Tibial nerve (tissue), 4 donors: ENCODE data around the gene HSD11B1. TPM values are rescaled to one million over a fixed set of nuclear protein-coding genes. Genes with fewer than 3 reads are reported as not detected.

Experiments used
- DNase-seq, 2 donors: peaks; one replicate each; pipeline ENCODE4 v3.0.0-alpha.2; 2019; ENCODE audit warnings: low spot score in 2 of 2
- H3K27ac ChIP-seq, 4 donors: fragments of 200-600 bp; sonication (generic) in 3 of 4; one replicate each; pipeline ENCODE4 v1.5.1; 2017 to 2019; ENCODE audit warnings: mild to moderate bottlenecking in 1 of 4
- H3K27me3 ChIP-seq, 2 donors: fragments of 200-600 bp; sonication (generic) in 1 of 2; one replicate each; pipeline versions ENCODE4 v1.5.1 to v1.6.0; 2017 to 2019
- H3K36me3 ChIP-seq, 3 donors: fragments of 200-600 bp; sonication (generic); one replicate each; pipeline ENCODE4 v1.5.1; 2018 to 2019
- H3K4me1 ChIP-seq, 4 donors: fragments of 200-600 bp; sonication (generic) in 3 of 4; one replicate each; pipeline ENCODE4 v1.5.1; 2017 to 2019
- H3K4me3 ChIP-seq, 4 donors: fragments of 200-600 bp; sonication (generic) in 3 of 4; one replicate each; pipeline ENCODE4 v1.5.1; 2017 to 2019; ENCODE audit warnings: mild to moderate bottlenecking in 1 of 4, moderate library complexity in 1 of 4
- H3K9me3 ChIP-seq, 4 donors: fragments of 200-600 bp; sonication (generic) in 3 of 4; one replicate each; pipeline ENCODE4 v1.5.1; 2017 to 2019
- EP300 ChIP-seq, 2 donors: sonication (generic); formaldehyde crosslinking; IDR thresholded peaks; one replicate each; pipeline ENCODE4 v1.6.1; 2017; ENCODE audit warnings: antibody characterized with exemption in 2 of 2, mild to moderate bottlenecking in 1 of 2
- POLR2A ChIP-seq, 2 donors: fragments of 450-650 bp; IDR thresholded peaks; one replicate each; pipeline ENCODE4 v1.6.1; 2017; ENCODE audit warnings: antibody characterized with exemption in 2 of 2, mild to moderate bottlenecking in 2 of 2, moderate library complexity in 2 of 2
- WGBS, 2 donors: methylation state at CpG; one replicate each; pipeline ENCODE4 v1.1.5; 2018; 5-methylcytosine and 5-hydroxymethylcytosine counted together
- total RNA-seq, 4 donors: library from RNA; depleted of rRNA; stranded (reverse); fragments of >200 nt; gene quantifications; one replicate each; pipeline ENCODE4 v1.1.0, GENCODE V29; 2016
- TF ChIP-seq, protein P1 (sequence below), 5 experiments: fragments of 200-600 bp in 3 of 5; fragments of 450-650 bp in 2 of 5; sonication (generic) in 3 of 5; IDR thresholded peaks; one replicate each; pipeline ENCODE4 v1.5.1; 2016 to 2019; ENCODE audit warnings: antibody characterized with exemption in 5 of 5, mild to moderate bottlenecking in 3 of 5, moderate library complexity in 2 of 5

HSD11B1 gene
- total RNA-seq, 4 donors from 2014 or later, result 7.1 to 92.2 (median 19.7) TPM

DNA sequence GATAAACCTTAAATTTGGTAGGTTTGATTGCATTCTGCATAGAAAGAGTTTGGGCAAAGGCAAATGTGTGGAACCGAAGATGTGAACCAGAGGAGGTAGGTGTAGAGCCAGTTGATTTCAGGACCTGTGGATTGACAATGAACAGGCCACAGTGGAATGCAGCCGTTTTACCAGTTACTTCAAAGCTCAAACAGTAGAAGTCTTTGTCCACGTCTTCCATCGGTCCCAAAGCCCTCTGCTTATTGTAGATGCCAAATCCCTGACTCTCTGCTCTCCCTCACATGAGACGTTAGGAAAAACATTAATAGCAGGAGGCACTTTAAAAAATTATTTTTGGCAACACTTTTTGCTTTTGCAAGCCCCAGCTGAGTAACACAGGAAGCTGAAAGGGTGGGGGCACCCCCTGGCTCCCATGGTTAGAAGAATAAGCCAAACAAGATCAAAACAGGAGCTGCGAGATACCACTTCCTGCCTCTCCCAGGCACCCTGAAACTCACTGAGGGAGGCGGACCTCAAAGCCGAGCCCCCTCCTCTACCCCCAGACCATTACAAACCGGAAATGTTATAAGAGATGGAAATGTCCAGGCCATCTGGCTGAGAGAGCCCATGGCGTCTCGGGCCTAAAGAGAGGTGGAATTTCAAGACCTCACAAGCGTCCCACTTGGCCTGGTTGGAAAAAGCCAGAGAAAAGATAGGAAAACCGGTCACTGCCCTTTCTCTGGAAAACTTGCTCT is 64.7 kb downstream of the HSD11B1 start:
- WGBS, 2 donors, result 18 to 20% methylated on average over 13 of the region's 13 CpGs
- H3K27ac ChIP-seq, result peak overlapping the region in 3 of 4 donors; percentile 72 to 85 (median 76)
- DNase-seq, result peak; percentile 46 to 64
- H3K9me3 ChIP-seq, result no peaks in the 10 kb centered on the region
- peaks cover 0 to 27% (median 25%) of the 10 kb centered on the region in 4 donors for H3K4me1 ChIP-seq
- peak overlapping the region in 2 of 4 donors; percentile 4 to 41 for H3K4me3 ChIP-seq
- no peaks in the 10 kb centered on the region for H3K27me3 ChIP-seq
- TF ChIP-seq, protein P1, sequence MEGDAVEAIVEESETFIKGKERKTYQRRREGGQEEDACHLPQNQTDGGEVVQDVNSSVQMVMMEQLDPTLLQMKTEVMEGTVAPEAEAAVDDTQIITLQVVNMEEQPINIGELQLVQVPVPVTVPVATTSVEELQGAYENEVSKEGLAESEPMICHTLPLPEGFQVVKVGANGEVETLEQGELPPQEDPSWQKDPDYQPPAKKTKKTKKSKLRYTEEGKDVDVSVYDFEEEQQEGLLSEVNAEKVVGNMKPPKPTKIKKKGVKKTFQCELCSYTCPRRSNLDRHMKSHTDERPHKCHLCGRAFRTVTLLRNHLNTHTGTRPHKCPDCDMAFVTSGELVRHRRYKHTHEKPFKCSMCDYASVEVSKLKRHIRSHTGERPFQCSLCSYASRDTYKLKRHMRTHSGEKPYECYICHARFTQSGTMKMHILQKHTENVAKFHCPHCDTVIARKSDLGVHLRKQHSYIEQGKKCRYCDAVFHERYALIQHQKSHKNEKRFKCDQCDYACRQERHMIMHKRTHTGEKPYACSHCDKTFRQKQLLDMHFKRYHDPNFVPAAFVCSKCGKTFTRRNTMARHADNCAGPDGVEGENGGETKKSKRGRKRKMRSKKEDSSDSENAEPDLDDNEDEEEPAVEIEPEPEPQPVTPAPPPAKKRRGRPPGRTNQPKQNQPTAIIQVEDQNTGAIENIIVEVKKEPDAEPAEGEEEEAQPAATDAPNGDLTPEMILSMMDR (IDR thresholded peaks at IDR 0.05), result no peak
- TF ChIP-seq EP300 (IDR thresholded peaks at IDR 0.05), result peak in 1 of 2 donors; percentile 71
- H3K36me3 ChIP-seq, result no peaks in the 10 kb centered on the region

DNA sequence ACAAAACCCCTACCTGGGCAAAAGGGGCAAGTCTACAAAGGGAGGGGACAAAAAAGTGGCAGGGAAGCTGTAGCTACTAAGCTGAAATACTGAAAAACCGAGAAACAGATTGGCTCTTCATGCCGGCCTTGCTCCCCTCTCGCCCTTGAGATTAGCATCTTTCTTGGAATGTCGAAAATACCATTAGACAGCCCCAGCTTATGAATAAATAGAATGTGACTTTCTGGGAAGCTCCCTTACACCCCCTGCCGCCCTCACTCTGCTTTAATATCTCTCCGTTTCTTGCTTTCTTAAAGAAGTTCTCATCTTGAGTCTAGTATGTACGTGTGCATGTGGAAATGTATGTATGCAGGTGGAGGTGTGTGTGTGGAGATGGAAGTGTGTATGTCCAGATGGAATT is 65.3 kb downstream of the HSD11B1 start:
- Histone ChIP-seq H3K27me3 (no peaks in the 10 kb centered on the region), H3K36me3 (no peaks in the 10 kb centered on the region), H3K4me3 (peak overlapping the region in 1 of 4 donors; percentile 41), H3K27ac (peak overlapping the region in 3 of 4 donors; percentile 72 to 85 (median 76)), H3K4me1 (peaks cover 0 to 27% (median 26%) of the 10 kb centered on the region in 4 donors), H3K9me3 (no peaks in the 10 kb centered on the region)
- no peak for DNase-seq
- 44 to 52% methylated on average over 7 of the region's 7 CpGs for WGBS, 2 donors
- TF ChIP-seq, protein P1 (IDR thresholded peaks at IDR 0.05), result no peak
- TF ChIP-seq POLR2A (IDR thresholded peaks at IDR 0.05), result no peak
- no peak for TF ChIP-seq EP300 (IDR thresholded peaks at IDR 0.05)

- no peak for DNase-seq
- TF ChIP-seq EP300 (IDR thresholded peaks at IDR 0.05) (no peak), POLR2A (IDR thresholded peaks at IDR 0.05) (no peak)
- TF ChIP-seq, protein P1 (IDR thresholded peaks at IDR 0.05), result no peak
- no peaks in the 10 kb centered on the region for H3K36me3 ChIP-seq
- no peak overlapping the region for H3K27ac ChIP-seq
- WGBS, 2 donors, result 93 to 94% methylated on average over 17 of the region's 17 CpGs
- peak overlapping the region in 1 of 4 donors; percentile 41 for H3K4me3 ChIP-seq
- H3K9me3 ChIP-seq, result no peaks in the 10 kb centered on the region
- H3K27me3 ChIP-seq, result no peaks in the 10 kb centered on the region
- H3K4me1 ChIP-seq, result peaks cover 0 to 31% (median 26%) of the 10 kb centered on the region in 4 donors
Measured at GRCh38 chr1:209770636-209771415, 66.2 kb downstream of the HSD11B1 start.

GRCh38 chr1:209772126-209772525 is 67.5 kb downstream of the HSD11B1 start:
- WGBS, 2 donors, result 51% methylated on average over 6 of the region's 6 CpGs
- peaks cover 0 to 27% (median 26%) of the 10 kb centered on the region in 4 donors for H3K4me1 ChIP-seq
- DNase-seq, result no peak
- no peaks in the 10 kb centered on the region for H3K27me3 ChIP-seq
- TF ChIP-seq POLR2A (IDR thresholded peaks at IDR 0.05) (no peak), EP300 (IDR thresholded peaks at IDR 0.05) (no peak)
- TF ChIP-seq, protein P1 (IDR thresholded peaks at IDR 0.05), result no peak
- H3K4me3 ChIP-seq, result no peak overlapping the region
- no peak overlapping the region for H3K27ac ChIP-seq
- H3K36me3 ChIP-seq, result no peaks in the 10 kb centered on the region
- no peaks in the 10 kb centered on the region for H3K9me3 ChIP-seq

DNA sequence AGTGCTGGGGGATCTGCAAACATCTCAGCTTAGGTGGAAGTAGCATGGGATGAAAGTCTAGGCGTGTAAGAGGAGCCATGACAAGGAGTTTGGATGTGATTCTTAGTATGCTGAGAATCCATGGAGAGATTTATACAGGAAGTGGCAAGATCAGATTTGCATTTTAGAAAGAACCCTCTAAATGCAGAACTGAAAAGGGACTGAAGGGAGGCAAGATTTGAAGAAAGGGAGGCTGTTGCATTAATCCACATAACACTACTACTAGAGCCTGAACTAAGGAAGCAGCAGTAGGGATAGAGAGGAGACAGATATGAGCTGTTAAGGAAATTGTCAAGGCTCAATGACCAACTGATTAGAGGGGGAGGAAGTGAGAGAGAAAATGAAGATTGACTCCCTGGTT is 69.9 kb downstream of the HSD11B1 start:
- Histone ChIP-seq H3K27ac (no peak overlapping the region), H3K4me3 (no peak overlapping the region), H3K9me3 (no peaks in the 10 kb centered on the region), H3K36me3 (peaks cover 0 to 9% (median 0%) of the 10 kb centered on the region in 3 donors), H3K4me1 (peaks cover 0 to 16% (median 11%) of the 10 kb centered on the region in 4 donors), H3K27me3 (no peaks in the 10 kb centered on the region)
- DNase-seq, result no peak
- TF ChIP-seq, protein P1 (IDR thresholded peaks at IDR 0.05), result no peak
- 81 to 86% methylated on average over 1 of the region's 1 CpG for WGBS, 2 donors
